GM12891 (cell line): ENCODE data around the gene CLPTM1L.

Source experiments
- DNase-seq: peaks from one replicate; pipeline ENCODE4 v3.0.0; 2011; ENCODE audit warnings: low spot score; ENCODE audit not compliant: insufficient read length
- FAIRE-seq: peaks from 2 replicates; lab custom pipeline; 2011; peaks lifted over from hg19 to GRCh38; lab: Jason Lieb, UNC
- PAX5 ChIP-seq: IDR thresholded peaks from 2 replicates; pipeline ENCODE4 v1.6.1; 2011; ENCODE audit warnings: low read length, moderate library complexity, mild to moderate bottlenecking; ENCODE audit not compliant: insufficient read depth, severe bottlenecking
- POLR2A ChIP-seq: IDR thresholded peaks from 2 replicates; pipeline ENCODE4 v1.6.1; 2011; ENCODE audit warnings: low read depth, low read length, control low read depth
- POLR2AphosphoS5 ChIP-seq: IDR thresholded peaks from 2 replicates; pipeline ENCODE4 v1.6.1; 2011; ENCODE audit warnings: low read depth, low read length, control low read depth
- POU2F2 ChIP-seq: IDR thresholded peaks from 2 replicates; pipeline ENCODE4 v1.6.1; 2011; ENCODE audit warnings: low read depth, mild to moderate bottlenecking, control low read depth, low read length, moderate library complexity
- SPI1 ChIP-seq: IDR thresholded peaks from 2 replicates; pipeline ENCODE4 v1.6.1; 2011; ENCODE audit warnings: low read depth, low read length, control low read depth
- TAF1 ChIP-seq: IDR thresholded peaks from 2 replicates; pipeline ENCODE4 v1.6.1; 2011; ENCODE audit warnings: low read depth, low read length, control low read depth

CLPTM1L gene

GRCh38 chr5:1298723-1299510, 46.0 kb downstream of the CLPTM1L start:
- FAIRE-seq, result no peak
- no peak for DNase-seq
- TF ChIP-seq TAF1, result no peak

GRCh38 chr5:1298067-1298551, 46.8 kb downstream of the CLPTM1L start:
- TF ChIP-seq PAX5, result no peak
- TF ChIP-seq POLR2A, result no peak
- no peak for TF ChIP-seq POU2F2
- no peak for TF ChIP-seq TAF1
- TF ChIP-seq POLR2AphosphoS5, result no peak
- DNase-seq (no peak), FAIRE-seq (no peak)

GRCh38 chr5:1297243-1297642, 47.7 kb downstream of the CLPTM1L start:
- FAIRE-seq (no peak), DNase-seq (no peak)
- TF ChIP-seq TAF1, result no peak

DNA sequence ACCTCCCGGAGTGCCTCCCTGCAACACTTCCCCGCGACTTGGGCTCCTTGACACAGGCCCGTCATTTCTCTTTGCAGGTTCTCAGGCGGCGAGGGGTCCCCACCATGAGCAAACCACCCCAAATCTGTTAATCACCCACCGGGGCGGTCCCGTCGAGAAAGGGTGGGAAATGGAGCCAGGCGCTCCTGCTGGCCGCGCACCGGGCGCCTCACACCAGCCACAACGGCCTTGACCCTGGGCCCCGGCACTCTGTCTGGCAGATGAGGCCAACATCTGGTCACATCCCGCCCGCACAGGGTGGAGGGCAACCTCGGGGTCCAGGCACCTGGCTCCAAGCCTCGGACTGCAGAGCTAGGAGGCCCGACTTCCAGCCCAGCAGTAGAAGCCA, 49.3 kb downstream of the CLPTM1L start:
- no peak for FAIRE-seq
- TF ChIP-seq TAF1 (no peak), POU2F2 (no peak), SPI1 (no peak), POLR2AphosphoS5 (no peak), PAX5 (no peak), POLR2A (no peak)
- no peak for DNase-seq

- no peak for FAIRE-seq
- TF ChIP-seq POLR2AphosphoS5 (no peak), TAF1 (no peak), POLR2A (no peak), PAX5 (no peak), POU2F2 (no peak), SPI1 (no peak)
- no peak for DNase-seq
These were observed 49.9 kb downstream of the CLPTM1L start, which contains the start of gene TERT for GRCh38 chr5:1294835-1295649. Gene TERT (minus strand): TSS chr5:1295068. CDS start chr5:1294989, 79 bp downstream.

DNA sequence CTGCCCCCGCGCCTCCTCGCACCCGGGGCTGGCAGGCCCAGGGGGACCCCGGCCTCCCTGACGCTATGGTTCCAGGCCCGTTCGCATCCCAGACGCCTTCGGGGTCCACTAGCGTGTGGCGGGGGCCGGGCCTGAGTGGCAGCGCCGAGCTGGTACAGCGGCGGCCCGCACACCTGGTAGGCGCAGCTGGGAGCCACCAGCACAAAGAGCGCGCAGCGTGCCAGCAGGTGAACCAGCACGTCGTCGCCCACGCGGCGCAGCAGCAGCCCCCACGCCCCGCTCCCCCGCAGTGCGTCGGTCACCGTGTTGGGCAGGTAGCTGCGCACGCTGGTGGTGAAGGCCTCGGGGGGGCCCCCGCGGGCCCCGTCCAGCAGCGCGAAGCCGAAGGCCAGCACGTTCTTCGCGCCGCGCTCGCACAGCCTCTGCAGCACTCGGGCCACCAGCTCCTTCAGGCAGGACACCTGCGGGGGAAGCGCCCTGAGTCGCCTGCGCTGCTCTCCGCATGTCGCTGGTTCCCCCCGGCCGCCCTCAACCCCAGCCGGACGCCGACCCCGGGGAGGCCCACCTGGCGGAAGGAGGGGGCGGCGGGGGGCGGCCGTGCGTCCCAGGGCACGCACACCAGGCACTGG, 50.6 kb downstream of the CLPTM1L start:
- FAIRE-seq (no peak), DNase-seq (no peak)
- TF ChIP-seq PAX5 (no peak), POU2F2 (no peak), TAF1 (no peak), POLR2AphosphoS5 (no peak)

DNA sequence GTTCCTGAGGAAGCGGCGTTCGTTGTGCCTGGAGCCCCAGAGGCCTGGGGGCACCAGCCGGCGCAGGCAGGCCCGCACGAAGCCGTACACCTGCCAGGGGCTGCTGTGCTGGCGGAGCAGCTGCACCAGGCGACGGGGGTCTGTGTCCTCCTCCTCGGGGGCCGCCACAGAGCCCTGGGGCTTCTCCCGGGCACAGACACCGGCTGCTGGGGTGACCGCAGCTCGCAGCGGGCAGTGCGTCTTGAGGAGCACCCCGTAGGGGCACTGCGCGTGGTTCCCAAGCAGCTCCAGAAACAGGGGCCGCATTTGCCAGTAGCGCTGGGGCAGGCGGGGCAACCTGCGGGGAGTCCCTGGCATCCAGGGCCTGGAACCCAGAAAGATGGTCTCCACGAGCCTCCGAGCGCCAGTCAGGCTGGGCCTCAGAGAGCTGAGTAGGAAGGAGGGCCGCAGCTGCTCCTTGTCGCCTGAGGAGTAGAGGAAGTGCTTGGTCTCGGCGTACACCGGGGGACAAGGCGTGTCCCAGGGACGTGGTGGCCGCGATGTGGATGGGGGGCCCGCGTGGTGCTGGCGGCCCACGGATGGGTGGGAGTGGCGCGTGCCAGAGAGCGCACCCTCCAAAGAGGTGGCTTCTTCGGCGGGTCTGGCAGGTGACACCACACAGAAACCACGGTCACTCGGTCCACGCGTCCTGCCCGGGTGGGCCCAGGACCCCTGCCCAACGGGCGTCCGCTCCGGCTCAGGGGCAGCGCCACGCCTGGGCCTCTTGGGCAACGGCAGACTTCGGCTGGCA, 51.3 kb downstream of the CLPTM1L start:
- no peak for TF ChIP-seq TAF1
- TF ChIP-seq PAX5, result no peak
- TF ChIP-seq POLR2A, result no peak
- no peak for TF ChIP-seq SPI1
- no peak for TF ChIP-seq POU2F2
- no peak for TF ChIP-seq POLR2AphosphoS5
- FAIRE-seq (no peak), DNase-seq (no peak)

- TF ChIP-seq TAF1 (no peak), POLR2AphosphoS5 (no peak), PAX5 (no peak), POU2F2 (no peak), POLR2A (no peak), SPI1 (no peak)
- FAIRE-seq (no peak), DNase-seq (no peak)
These were observed 52.0 kb downstream of the CLPTM1L start for GRCh38 chr5:1292846-1293415.

GRCh38 chr5:1292139-1292538, 52.8 kb downstream of the CLPTM1L start:
- no peak for FAIRE-seq
- no peak for DNase-seq
- no peak for TF ChIP-seq POU2F2
- no peak for TF ChIP-seq POLR2AphosphoS5
- TF ChIP-seq SPI1, result no peak
